Neural cell (in vitro differentiated cells): Measurements from ENCODE around the gene SLC25A27. TPM values are rescaled to one million over a fixed set of nuclear protein-coding genes. Genes with fewer than 3 reads are reported as not detected.

Experiments
- H2AFZ ChIP-seq: fragments of 200-600, 300-800 bp; sonication (generic), shearing (Covaris generic); 2 replicates; pipeline ENCODE4 v1.6.0; 2014; ENCODE audit warnings: low read depth, mild to moderate bottlenecking, antibody characterized with exemption, low read length, moderate library complexity
- H3F3A ChIP-seq: fragments of 200-600 bp; shearing (Covaris generic); 2 replicates; pipeline ENCODE4 v1.6.1; 2016; ENCODE audit warnings: mild to moderate bottlenecking, moderate library complexity, mixed read lengths, antibody characterized with exemption, low read length; ENCODE audit not compliant: insufficient read depth, poor library complexity, severe bottlenecking
- H3K27ac ChIP-seq: fragments of 200-600, 300-800 bp; sonication (generic), shearing (Covaris generic); 2 replicates; pipeline ENCODE4 v1.5.1; 2014; ENCODE audit warnings: mild to moderate bottlenecking, low read length, moderate library complexity
- H3K27me3 ChIP-seq: fragments of 300-800, 200-600 bp; sonication (generic), shearing (Covaris generic); 2 replicates; pipeline ENCODE4 v1.6.0; 2014; ENCODE audit warnings: mild to moderate bottlenecking, low read depth, low read length, moderate library complexity; ENCODE audit not compliant: insufficient read depth
- H3K36me3 ChIP-seq: fragments of 300-800, 200-600 bp; sonication (generic), shearing (Covaris generic); 2 replicates; pipeline ENCODE4 v1.5.1; 2014; ENCODE audit warnings: mild to moderate bottlenecking, antibody characterized with exemption, low read length, moderate library complexity; ENCODE audit not compliant: insufficient read depth
- H3K4me2 ChIP-seq: fragments of 300-800, 200-600 bp; sonication (generic), shearing (Covaris generic); 2 replicates; pipeline ENCODE4 v1.6.0; 2014; ENCODE audit warnings: mild to moderate bottlenecking, low read length
- H3K4me3 ChIP-seq: fragments of 300-800, 200-600 bp; sonication (generic), shearing (Covaris generic); 2 replicates; pipeline ENCODE4 v1.5.1; 2014; ENCODE audit warnings: mild to moderate bottlenecking, low read length, moderate library complexity
- H3K79me2 ChIP-seq: fragments of 200-600 bp; shearing (Covaris generic); replicated peaks from 2 replicates; pipeline ENCODE4 v1.6.0; 2014; ENCODE audit warnings: mild to moderate bottlenecking, low read length, moderate library complexity; ENCODE audit not compliant: insufficient read depth
- H3K9ac ChIP-seq: fragments of 300-800, 200-600 bp; sonication (generic), shearing (Covaris generic); 2 replicates; pipeline ENCODE4 v1.6.1; 2016; ENCODE audit warnings: mild to moderate bottlenecking, low read length, mixed read lengths
- H3K9me2 ChIP-seq: fragments of 200-600 bp; shearing (Covaris generic); 2 replicates; pipeline ENCODE4 v1.6.1; 2016; ENCODE audit warnings: mild to moderate bottlenecking, low read length, mixed read lengths; ENCODE audit not compliant: insufficient read depth
- H3K9me3 ChIP-seq: fragments of 200-600, 300-800 bp; sonication (generic), shearing (Covaris generic); 2 replicates; pipeline ENCODE4 v1.6.1; 2016; ENCODE audit warnings: mild to moderate bottlenecking, mixed run types, low read length, moderate library complexity, mixed read lengths
- H4K20me1 ChIP-seq: fragments of 200-600 bp; shearing (Covaris generic); 2 replicates; pipeline ENCODE4 v1.6.1; 2016; ENCODE audit warnings: mild to moderate bottlenecking, mixed run types; ENCODE audit not compliant: insufficient read depth
- EP300 ChIP-seq: fragments of 450-650 bp; conservative IDR thresholded peaks from 2 replicates; pipeline ENCODE4 v1.6.1; 2014; ENCODE audit warnings: antibody characterized with exemption, mild to moderate bottlenecking, moderate library complexity; ENCODE audit not compliant: poor library complexity, severe bottlenecking
- EZH2 ChIP-seq: fragments of 200-600, 300-800 bp; shearing (Covaris generic), sonication (generic); IDR thresholded peaks from 2 replicates; pipeline ENCODE4 v1.6.1; 2014; ENCODE audit warnings: antibody characterized with exemption, low read length, borderline replicate concordance, mild to moderate bottlenecking; ENCODE audit not compliant: insufficient read depth, poor library complexity, severe bottlenecking
- MXI1 ChIP-seq: fragments of 450-650 bp; conservative IDR thresholded peaks from 2 replicates; pipeline ENCODE4 v1.6.1; 2014; ENCODE audit warnings: antibody characterized with exemption, mild to moderate bottlenecking; ENCODE audit not compliant: poor library complexity, severe bottlenecking
- POLR2AphosphoS5 ChIP-seq: IDR thresholded peaks from 2 replicates; pipeline ENCODE4 v1.6.1; 2012
- RAD21 ChIP-seq: fragments of 450-650 bp; conservative IDR thresholded peaks from 2 replicates; pipeline ENCODE4 v1.6.1; 2014; ENCODE audit warnings: antibody characterized with exemption, mild to moderate bottlenecking, moderate library complexity
- SMC3 ChIP-seq: fragments of 450-650 bp; conservative IDR thresholded peaks from 2 replicates; pipeline ENCODE4 v1.6.1; 2014; ENCODE audit warnings: antibody characterized with exemption, mild to moderate bottlenecking, moderate library complexity; ENCODE audit not compliant: poor library complexity
- TAF1 ChIP-seq: IDR thresholded peaks from 2 replicates; pipeline ENCODE4 v1.6.1; 2012; ENCODE audit warnings: low read depth
- polyA plus RNA-seq: library from polyadenylated mRNA; depleted of rRNA; stranded (reverse); fragments of >200 nt; gene quantifications from 2 replicates; pipeline ENCODE4 v1.2.3, GENCODE V29; 2014
- TF ChIP-seq, protein P1 (sequence below): IDR thresholded peaks from 2 replicates; pipeline ENCODE4 v1.6.1; 2012; ENCODE audit warnings: borderline replicate concordance
- TF ChIP-seq, protein P2 (sequence below): fragments of 450-650 bp; IDR thresholded peaks from 2 replicates; pipeline ENCODE4 v1.5.1; 2014; ENCODE audit warnings: antibody characterized with exemption, mild to moderate bottlenecking, moderate library complexity; ENCODE audit not compliant: poor library complexity, severe bottlenecking

Gene SLC25A27
- polyA plus RNA-seq, 1 donor from 2014 or later = 44.5 TPM

DNA sequence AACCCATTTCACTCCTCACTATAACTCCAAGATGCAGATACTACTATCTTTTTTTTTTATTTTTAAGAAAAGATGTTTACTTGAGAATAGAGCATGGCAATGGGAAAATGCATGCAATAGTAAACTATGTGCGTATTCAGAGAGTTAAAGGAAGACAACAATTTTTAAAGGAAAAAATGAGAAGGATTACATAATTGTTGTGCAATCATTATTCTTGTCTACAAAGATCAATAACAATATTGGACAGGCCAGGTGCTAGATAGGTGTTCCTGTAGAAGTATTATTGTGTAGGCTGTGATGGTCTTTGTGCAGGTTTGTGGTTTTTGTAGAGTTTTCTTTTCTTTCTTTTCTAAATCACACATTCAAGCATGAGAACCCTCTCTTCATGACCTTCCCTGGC is 20.7 kb upstream of the SLC25A27 start:
- H3K9me2 ChIP-seq = no peaks in the 10 kb centered on the region
- H3K9ac ChIP-seq = no peak overlapping the region
- H3K27ac ChIP-seq = no peak overlapping the region
- H4K20me1 ChIP-seq = no peaks in the 10 kb centered on the region
- H3K79me2 ChIP-seq = no peaks in the 10 kb centered on the region
- H3K36me3 ChIP-seq = no peaks in the 10 kb centered on the region
- TF ChIP-seq TAF1 = no peak
- no peak for TF ChIP-seq POLR2AphosphoS5
- no peak for TF ChIP-seq EZH2
- no peak for TF ChIP-seq SMC3
- TF ChIP-seq, protein P1, sequence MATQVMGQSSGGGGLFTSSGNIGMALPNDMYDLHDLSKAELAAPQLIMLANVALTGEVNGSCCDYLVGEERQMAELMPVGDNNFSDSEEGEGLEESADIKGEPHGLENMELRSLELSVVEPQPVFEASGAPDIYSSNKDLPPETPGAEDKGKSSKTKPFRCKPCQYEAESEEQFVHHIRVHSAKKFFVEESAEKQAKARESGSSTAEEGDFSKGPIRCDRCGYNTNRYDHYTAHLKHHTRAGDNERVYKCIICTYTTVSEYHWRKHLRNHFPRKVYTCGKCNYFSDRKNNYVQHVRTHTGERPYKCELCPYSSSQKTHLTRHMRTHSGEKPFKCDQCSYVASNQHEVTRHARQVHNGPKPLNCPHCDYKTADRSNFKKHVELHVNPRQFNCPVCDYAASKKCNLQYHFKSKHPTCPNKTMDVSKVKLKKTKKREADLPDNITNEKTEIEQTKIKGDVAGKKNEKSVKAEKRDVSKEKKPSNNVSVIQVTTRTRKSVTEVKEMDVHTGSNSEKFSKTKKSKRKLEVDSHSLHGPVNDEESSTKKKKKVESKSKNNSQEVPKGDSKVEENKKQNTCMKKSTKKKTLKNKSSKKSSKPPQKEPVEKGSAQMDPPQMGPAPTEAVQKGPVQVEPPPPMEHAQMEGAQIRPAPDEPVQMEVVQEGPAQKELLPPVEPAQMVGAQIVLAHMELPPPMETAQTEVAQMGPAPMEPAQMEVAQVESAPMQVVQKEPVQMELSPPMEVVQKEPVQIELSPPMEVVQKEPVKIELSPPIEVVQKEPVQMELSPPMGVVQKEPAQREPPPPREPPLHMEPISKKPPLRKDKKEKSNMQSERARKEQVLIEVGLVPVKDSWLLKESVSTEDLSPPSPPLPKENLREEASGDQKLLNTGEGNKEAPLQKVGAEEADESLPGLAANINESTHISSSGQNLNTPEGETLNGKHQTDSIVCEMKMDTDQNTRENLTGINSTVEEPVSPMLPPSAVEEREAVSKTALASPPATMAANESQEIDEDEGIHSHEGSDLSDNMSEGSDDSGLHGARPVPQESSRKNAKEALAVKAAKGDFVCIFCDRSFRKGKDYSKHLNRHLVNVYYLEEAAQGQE = no peak
- no peak for TF ChIP-seq EP300
- TF ChIP-seq RAD21 = no peak
- TF ChIP-seq, protein P2, sequence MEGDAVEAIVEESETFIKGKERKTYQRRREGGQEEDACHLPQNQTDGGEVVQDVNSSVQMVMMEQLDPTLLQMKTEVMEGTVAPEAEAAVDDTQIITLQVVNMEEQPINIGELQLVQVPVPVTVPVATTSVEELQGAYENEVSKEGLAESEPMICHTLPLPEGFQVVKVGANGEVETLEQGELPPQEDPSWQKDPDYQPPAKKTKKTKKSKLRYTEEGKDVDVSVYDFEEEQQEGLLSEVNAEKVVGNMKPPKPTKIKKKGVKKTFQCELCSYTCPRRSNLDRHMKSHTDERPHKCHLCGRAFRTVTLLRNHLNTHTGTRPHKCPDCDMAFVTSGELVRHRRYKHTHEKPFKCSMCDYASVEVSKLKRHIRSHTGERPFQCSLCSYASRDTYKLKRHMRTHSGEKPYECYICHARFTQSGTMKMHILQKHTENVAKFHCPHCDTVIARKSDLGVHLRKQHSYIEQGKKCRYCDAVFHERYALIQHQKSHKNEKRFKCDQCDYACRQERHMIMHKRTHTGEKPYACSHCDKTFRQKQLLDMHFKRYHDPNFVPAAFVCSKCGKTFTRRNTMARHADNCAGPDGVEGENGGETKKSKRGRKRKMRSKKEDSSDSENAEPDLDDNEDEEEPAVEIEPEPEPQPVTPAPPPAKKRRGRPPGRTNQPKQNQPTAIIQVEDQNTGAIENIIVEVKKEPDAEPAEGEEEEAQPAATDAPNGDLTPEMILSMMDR = no peak
- no peak for TF ChIP-seq MXI1
- H3K9me3 ChIP-seq = no peaks in the 10 kb centered on the region
- H3K27me3 ChIP-seq = no peaks in the 10 kb centered on the region
- H3K4me2 ChIP-seq = no peak overlapping the region
- H3F3A ChIP-seq = no peaks in the 10 kb centered on the region
- no peak overlapping the region for H2AFZ ChIP-seq
- no peak overlapping the region for H3K4me3 ChIP-seq

DNA sequence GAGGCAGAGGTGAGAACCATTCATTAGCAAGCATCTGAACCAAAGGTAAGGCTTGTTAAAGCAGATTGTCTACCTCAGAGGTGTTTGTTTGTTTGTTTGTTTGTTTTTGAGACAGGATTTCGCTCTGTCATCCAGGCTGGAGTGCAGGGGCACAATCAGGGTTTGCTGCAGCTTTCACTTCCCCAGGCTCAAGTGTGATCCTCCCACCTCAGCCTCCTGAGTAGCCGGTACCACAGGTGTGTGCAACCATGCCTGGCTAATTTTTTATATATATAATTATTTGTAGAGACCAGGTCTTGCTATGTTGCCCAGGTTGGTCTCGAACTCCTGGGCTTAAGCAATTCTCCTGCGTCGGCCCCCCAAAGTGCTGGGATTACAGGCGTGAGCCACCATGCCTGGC is 17.3 kb upstream of the SLC25A27 start:
- Histone ChIP-seq H2AFZ (no peak overlapping the region), H3K27ac (no peak overlapping the region), H3K36me3 (no peaks in the 10 kb centered on the region), H4K20me1 (no peaks in the 10 kb centered on the region), H3K27me3 (no peaks in the 10 kb centered on the region), H3K9ac (no peak overlapping the region), H3K79me2 (no peaks in the 10 kb centered on the region), H3F3A (no peaks in the 10 kb centered on the region), H3K9me3 (no peaks in the 10 kb centered on the region), H3K4me3 (no peak overlapping the region), H3K9me2 (no peaks in the 10 kb centered on the region), H3K4me2 (no peak overlapping the region)
- TF ChIP-seq TAF1 (no peak), EP300 (no peak), RAD21 (no peak), MXI1 (no peak), EZH2 (no peak), POLR2AphosphoS5 (no peak), SMC3 (no peak)
- TF ChIP-seq, protein P2 = no peak
- TF ChIP-seq, protein P1 = no peak
